Heart right ventricle (tissue), 16 donors: ENCODE results near the gene USP33. TPM values are rescaled to one million over a fixed set of nuclear protein-coding genes. Genes with fewer than 3 reads are reported as not detected.
A peak's percentile ranks its signal among the peaks of the same experiment; 100 is the strongest.
"Not testable (repeated sequence)": the region's sequence is repeated elsewhere in the genome, so short reads cannot be mapped to it uniquely, and the experiment has no call there.

ENCODE experiments used
- ATAC-seq, 8 donors: fragments of 200-7000 bp; cut with Tn5 transposase; one replicate each; pipeline ENCODE4 v1.9.1; 2020; ENCODE audit warnings: mild to moderate bottlenecking in 8 of 8, moderate library complexity in 8 of 8, moderate number of reproducible peaks in 1 of 8
- DNase-seq, 2 donors: peaks; one replicate each; pipeline ENCODE4 v3.0.0-alpha.2; 2020
- H3K27ac ChIP-seq, 10 donors: fragments of 200-600 bp; sonication (generic) in 2 of 10; one replicate each; pipeline versions ENCODE4 v1.5.0 to v1.8.0; 2020 to 2022; ENCODE audit warnings: mild to moderate bottlenecking in 3 of 10
- H3K27me3 ChIP-seq, 7 donors: fragments of 200-600 bp; one replicate each; pipeline ENCODE4 v1.8.0; 2021 to 2022; ENCODE audit warnings: mild to moderate bottlenecking in 2 of 7
- H3K36me3 ChIP-seq, 9 donors: fragments of 200-600 bp; sonication (generic) in 1 of 9; one replicate each; pipeline versions ENCODE4 v1.5.0 to v1.8.0; 2020 to 2022; ENCODE audit warnings: mild to moderate bottlenecking in 2 of 9
- H3K4me1 ChIP-seq, 9 donors: fragments of 200-600 bp; sonication (generic) in 1 of 9; one replicate each; pipeline versions ENCODE4 v1.5.0 to v1.8.0; 2020 to 2022; ENCODE audit warnings: mild to moderate bottlenecking in 4 of 9
- H3K4me3 ChIP-seq, 10 donors: fragments of 200-600 bp; sonication (generic) in 2 of 10; one replicate each; pipeline versions ENCODE4 v1.5.0 to v1.8.0; 2020 to 2022; ENCODE audit warnings: mild to moderate bottlenecking in 7 of 10, moderate library complexity in 2 of 10
- H3K9me3 ChIP-seq, 11 donors: fragments of 200-600 bp in 10 of 11; sonication (generic) in 2 of 11; one replicate each; pipeline versions ENCODE4 v1.5.0 to v1.8.0; 2013 to 2022; ENCODE audit warnings: mild to moderate bottlenecking in 2 of 11, control low read depth in 1 of 11, moderate library complexity in 1 of 11
- CTCF ChIP-seq, 9 donors: fragments of 200-600 bp; sonication (generic) in 2 of 9; IDR thresholded peaks; one replicate each; pipeline versions ENCODE4 v1.5.0 to v1.8.0; 2021 to 2022; ENCODE audit warnings: antibody characterized with exemption in 9 of 9, mild to moderate bottlenecking in 5 of 9, moderate library complexity in 1 of 9
- WGBS, 2 donors: extraction: QIAGEN DNeasy Blood & Tissue Kit; methylation state at CpG; one replicate each; pipeline ENCODE4 v1.1.7; 2013; ENCODE audit warnings: inconsistent platforms in 1 of 2; 5-methylcytosine and 5-hydroxymethylcytosine counted together
- intact Hi-C, 10 donors: fragments of 100-400 bp; cut with DNase I; formaldehyde crosslinking; loops; one replicate each; pipeline versions ENCODE4 v1.11.1 to v1.14.2; 2022
- polyA plus RNA-seq, 2 donors: library from polyadenylated mRNA; stranded (reverse); fragments of 200-250 nt; gene quantifications; one replicate each; pipeline ENCODE4 v1.2.3, GENCODE V29; 2013
- total RNA-seq, 10 donors: library from RNA; stranded (reverse); fragmentation: NEBNext Ultra II Directional in 3 of 10; extraction: Animal tissue kit (Norgen Biotek cat#: 25700) in 3 of 10; gene quantifications; one replicate each; pipeline versions ENCODE4 v1.2.1 to v1.2.4, GENCODE V29; 2021 to 2023
- donor health status: Arrhythmogenic right ventricular cardiomyopathy.
- donor health status: ischemic (EF 13 %, LVEDD 7.1; RV severe dilation, severe dysfunction).
- donor health status: healthy with polysubstance abuse.
- donor health status: DM: no; HTN: yes; CAD: no.
- donor health status: DM: no; HTN: no; CAD: no.
- donor health status: ischemic (EF 25% LVEDD 6.9; RV normal size, moderate dysfunction).
- donor health status: ischemic (EF 25% LVEDD 5.7; RV mildly dilated, moderate dysfunction).
- donor health status: healthy.
- donor health status: DM: yes; HTN: yes; CAD: no.
- donor health status: Ischemic cardiomyopathy.
- donor health status: ischemic (EF 35%, LVEDD 5.7; RV mildly dilated, moderate dysfunction).
- donor health status: nonischemic (EF 11% LVEDD 7.7; RV severe dilation, severe dysfunction).
- donor health status: DM: yes; HTN: yes; CAD: no.
- donor health status: PGD.
- donor health status: ischemic (EF 29% LVEDD 5.4; RV normal size, mild dysfunction).
- donor health status: nonischemic (EF 23%, LVEDD 6.1; RV moderate dilation, normal function).

Gene USP33
- total and polyA plus RNA-seq, 12 donors = 15.1 to 34.5 (median 27.7) TPM

- ATAC-seq = no peak
- DNase-seq = no peak
- no peaks in the 10 kb centered on the region for H3K9me3 ChIP-seq
- H3K36me3 ChIP-seq = no peaks in the 10 kb centered on the region
- intact Hi-C loops = no loop called here
- no peaks in the 10 kb centered on the region for H3K27me3 ChIP-seq
- H3K27ac ChIP-seq = no peak overlapping the region
- H3K4me3 ChIP-seq = no peak overlapping the region
- peaks cover 0 to 23% (median 17%) of the 10 kb centered on the region in 9 donors for H3K4me1 ChIP-seq
- 58 to 71% methylated on average over 1 of the region's 1 CpG for WGBS, 2 donors
- TF ChIP-seq CTCF (IDR thresholded peaks at IDR 0.05) = no peak
Measured at GRCh38 chr1:77762072-77762476, 2.4 kb upstream of the USP33 start.

GRCh38 chr1:77757603-77758002, 2.0 kb downstream of the USP33 start:
- H3K36me3 ChIP-seq = no peaks in the 10 kb centered on the region
- peak overlapping the region in 4 of 10 donors; percentile 93 to 98 (median 96) for H3K4me3 ChIP-seq
- DNase-seq (no peak), ATAC-seq (no peak)
- H3K27me3 ChIP-seq = no peaks in the 10 kb centered on the region
- intact Hi-C loops = loop anchor here in 1 of 10 donors (10.0 kb wide), 1 partner anchor 47 kb away; no protein-coding TSS in a partner anchor
- TF ChIP-seq CTCF (IDR thresholded peaks at IDR 0.05) = no peak
- H3K9me3 ChIP-seq = no peaks in the 10 kb centered on the region
- peak overlapping the region in 4 of 10 donors; percentile 20 to 95 (median 66) for H3K27ac ChIP-seq
- peaks cover 0 to 55% (median 38%) of the 10 kb centered on the region in 9 donors for H3K4me1 ChIP-seq
- WGBS, 2 donors = 48 to 58% methylated on average over 2 of the region's 2 CpGs

- no peak for DNase-seq
- no peak for TF ChIP-seq CTCF (IDR thresholded peaks at IDR 0.05)
- WGBS, 2 donors = 48 to 55% methylated on average over 1 of the region's 1 CpG
- H3K9me3 ChIP-seq = no peaks in the 10 kb centered on the region
- ATAC-seq = no peak
- H3K27ac ChIP-seq = peak overlapping the region in 3 of 10 donors; percentile 2 to 95 (median 40)
- no peaks in the 10 kb centered on the region for H3K36me3 ChIP-seq
- H3K27me3 ChIP-seq = no peaks in the 10 kb centered on the region
- H3K4me1 ChIP-seq = peaks cover 0 to 55% (median 38%) of the 10 kb centered on the region in 9 donors
- intact Hi-C loops = loop anchor here in 1 of 10 donors (10.0 kb wide), 1 partner anchor 48 kb away; no protein-coding TSS in a partner anchor
- no peak overlapping the region for H3K4me3 ChIP-seq
Measured at GRCh38 chr1:77757066-77757584, 2.5 kb downstream of the USP33 start.

- Histone ChIP-seq H3K9me3 (no peaks in the 10 kb centered on the region), H3K27me3 (no peaks in the 10 kb centered on the region), H3K4me3 (no peak overlapping the region), H3K4me1 (peaks cover 0 to 55% (median 38%) of the 10 kb centered on the region in 9 donors), H3K36me3 (no peaks in the 10 kb centered on the region), H3K27ac (no peak overlapping the region)
- ATAC-seq (no peak), DNase-seq (no peak)
- intact Hi-C loops = loop anchor here in 1 of 10 donors (10.0 kb wide), 1 partner anchor 49 kb away; no protein-coding TSS in a partner anchor
- 74 to 78% methylated on average over 1 of the region's 1 CpG for WGBS, 2 donors
- no peak for TF ChIP-seq CTCF (IDR thresholded peaks at IDR 0.05)
Measured at GRCh38 chr1:77756052-77756754, 3.4 kb downstream of the USP33 start.

GRCh38 chr1:77749489-77749888, 10.2 kb downstream of the USP33 start:
- WGBS, 2 donors = 94 to 99% methylated on average over 4 of the region's 4 CpGs
- H3K27me3 ChIP-seq, H3K9me3 ChIP-seq, H3K4me3 ChIP-seq, H3K36me3 ChIP-seq, H3K27ac ChIP-seq, intact Hi-C loops, DNase-seq, ATAC-seq: not testable (repeated sequence)
- peaks cover 0 to 25% (median 11%) of the 10 kb centered on the region in 9 donors for H3K4me1 ChIP-seq
